GM20431 (cell line): ENCODE data around the gene RAET1E.
"Not testable (repeated sequence)": the region's sequence is repeated elsewhere in the genome, so short reads cannot be mapped to it uniquely, and the experiment has no call there.

Experiments used
- in situ Hi-C: fragments of 300-500 bp; cut with MseI, MboI; formaldehyde crosslinking; loops from one replicate; pipeline ENCODE4 v1.15.0; 2020; ENCODE audit warnings: low sequenced_read_pairs; ENCODE audit not compliant: unreplicated experiment

RAET1E gene

GRCh38 chr6:149854017-149854416 is 43.9 kb downstream of the RAET1E start:
- in situ Hi-C loops, result not testable (repeated sequence)

- in situ Hi-C loops, result no loop called here
Observed at GRCh38 chr6:149852881-149853280, 45.0 kb downstream of the RAET1E start.

DNA sequence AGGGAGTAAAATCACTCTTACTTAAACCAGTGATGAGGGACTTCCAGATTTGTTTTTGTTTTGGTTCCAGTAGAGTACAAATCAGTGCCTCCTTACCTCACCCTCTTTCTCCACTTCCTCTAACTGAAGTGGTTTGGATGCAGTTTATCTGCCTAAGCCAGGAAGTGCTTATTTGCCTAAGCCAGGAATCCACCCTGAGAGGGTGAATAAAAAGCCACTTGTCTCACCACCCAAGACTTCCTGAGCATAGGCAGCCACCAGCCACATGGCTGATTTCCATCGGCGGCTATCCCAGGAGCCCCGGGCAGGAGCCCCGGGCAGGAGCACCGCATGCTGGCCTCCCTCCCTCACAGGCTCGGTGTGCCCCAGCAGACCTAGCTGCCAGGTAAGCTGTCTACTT is 45.7 kb downstream of the RAET1E start:
- in situ Hi-C loops, result no loop called here

GRCh38 chr6:149851461-149852110 is 46.3 kb downstream of the RAET1E start:
- in situ Hi-C loops, result no loop called here

- in situ Hi-C loops, result loop anchor here (25.0 kb wide), 1 partner anchor 164 kb away; no protein-coding TSS in a partner anchor
Observed at GRCh38 chr6:149848343-149848742, 49.6 kb downstream of the RAET1E start.
